ENCODE measurements around the gene CCDC190.
"Not testable (repeated sequence)": the region's sequence is repeated elsewhere in the genome, so short reads cannot be mapped to it uniquely, and the experiment has no call there.

Gene CCDC190

GRCh38 chr1:162861101-162861500 lies at the start of gene CCDC190:
TSS of gene CCDC190 (minus strand) at chr1:162861175. CDS start at chr1:162859646, 1,529 bp downstream.
- no peak for DNase-seq

- no peak for DNase-seq
Measured at GRCh38 chr1:162910161-162910560, 49.2 kb upstream of the CCDC190 start.

- no peak for DNase-seq
Measured at GRCh38 chr1:162908780-162909179, 47.8 kb upstream of the CCDC190 start.

GRCh38 chr1:162908236-162908635 lies 47.3 kb upstream of the CCDC190 start:
- no peak for DNase-seq

- no peak for DNase-seq
Measured at GRCh38 chr1:162906485-162906884, 45.5 kb upstream of the CCDC190 start.

GRCh38 chr1:162905174-162906158 lies 44.5 kb upstream of the CCDC190 start:
- no peak for DNase-seq

- DNase-seq: no peak
Measured at GRCh38 chr1:162904579-162904978, 43.6 kb upstream of the CCDC190 start.

GRCh38 chr1:162904023-162904422 lies 43.0 kb upstream of the CCDC190 start:
- DNase-seq: no peak

GRCh38 chr1:162903246-162903645 lies 42.3 kb upstream of the CCDC190 start:
- no peak for DNase-seq

- no peak for DNase-seq
Measured at GRCh38 chr1:162902416-162902815, 41.4 kb upstream of the CCDC190 start.

GRCh38 chr1:162901243-162901642 lies 40.3 kb upstream of the CCDC190 start:
- no peak for DNase-seq

GRCh38 chr1:162899422-162900146 lies 38.6 kb upstream of the CCDC190 start:
- no peak for DNase-seq

GRCh38 chr1:162893612-162893908 lies 32.6 kb upstream of the CCDC190 start:
- no peak for DNase-seq

- DNase-seq: no peak
Measured at GRCh38 chr1:162892906-162893611, 32.1 kb upstream of the CCDC190 start.

GRCh38 chr1:162889989-162890388 lies 29.0 kb upstream of the CCDC190 start:
- DNase-seq: no peak

GRCh38 chr1:162886705-162887104 lies 25.7 kb upstream of the CCDC190 start:
- DNase-seq: no peak

GRCh38 chr1:162885265-162885664 lies 24.3 kb upstream of the CCDC190 start:
- DNase-seq: no peak

GRCh38 chr1:162884831-162885230 lies 23.9 kb upstream of the CCDC190 start:
- DNase-seq: no peak

GRCh38 chr1:162882248-162882674 lies 21.3 kb upstream of the CCDC190 start:
- no peak for DNase-seq

- no peak for DNase-seq
Measured at GRCh38 chr1:162881590-162881989, 20.6 kb upstream of the CCDC190 start.

GRCh38 chr1:162880617-162881016 lies 19.6 kb upstream of the CCDC190 start:
- not testable (repeated sequence) for DNase-seq

GRCh38 chr1:162878000-162878596 lies 17.1 kb upstream of the CCDC190 start:
- DNase-seq: peak; percentile 20

- DNase-seq: no peak
Measured at GRCh38 chr1:162877412-162877811, 16.4 kb upstream of the CCDC190 start.
